ENCODE data around the gene MEGF8.
A peak's percentile ranks its signal among the peaks of the same experiment; 100 is the strongest.

The MEGF8 gene, protein sequence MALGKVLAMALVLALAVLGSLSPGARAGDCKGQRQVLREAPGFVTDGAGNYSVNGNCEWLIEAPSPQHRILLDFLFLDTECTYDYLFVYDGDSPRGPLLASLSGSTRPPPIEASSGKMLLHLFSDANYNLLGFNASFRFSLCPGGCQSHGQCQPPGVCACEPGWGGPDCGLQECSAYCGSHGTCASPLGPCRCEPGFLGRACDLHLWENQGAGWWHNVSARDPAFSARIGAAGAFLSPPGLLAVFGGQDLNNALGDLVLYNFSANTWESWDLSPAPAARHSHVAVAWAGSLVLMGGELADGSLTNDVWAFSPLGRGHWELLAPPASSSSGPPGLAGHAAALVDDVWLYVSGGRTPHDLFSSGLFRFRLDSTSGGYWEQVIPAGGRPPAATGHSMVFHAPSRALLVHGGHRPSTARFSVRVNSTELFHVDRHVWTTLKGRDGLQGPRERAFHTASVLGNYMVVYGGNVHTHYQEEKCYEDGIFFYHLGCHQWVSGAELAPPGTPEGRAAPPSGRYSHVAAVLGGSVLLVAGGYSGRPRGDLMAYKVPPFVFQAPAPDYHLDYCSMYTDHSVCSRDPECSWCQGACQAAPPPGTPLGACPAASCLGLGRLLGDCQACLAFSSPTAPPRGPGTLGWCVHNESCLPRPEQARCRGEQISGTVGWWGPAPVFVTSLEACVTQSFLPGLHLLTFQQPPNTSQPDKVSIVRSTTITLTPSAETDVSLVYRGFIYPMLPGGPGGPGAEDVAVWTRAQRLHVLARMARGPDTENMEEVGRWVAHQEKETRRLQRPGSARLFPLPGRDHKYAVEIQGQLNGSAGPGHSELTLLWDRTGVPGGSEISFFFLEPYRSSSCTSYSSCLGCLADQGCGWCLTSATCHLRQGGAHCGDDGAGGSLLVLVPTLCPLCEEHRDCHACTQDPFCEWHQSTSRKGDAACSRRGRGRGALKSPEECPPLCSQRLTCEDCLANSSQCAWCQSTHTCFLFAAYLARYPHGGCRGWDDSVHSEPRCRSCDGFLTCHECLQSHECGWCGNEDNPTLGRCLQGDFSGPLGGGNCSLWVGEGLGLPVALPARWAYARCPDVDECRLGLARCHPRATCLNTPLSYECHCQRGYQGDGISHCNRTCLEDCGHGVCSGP (N-terminal part only)

GRCh38 chr19:42325308-42325895 is at the start of gene MEGF8:
Gene MEGF8, plus strand, starts transcription at chr19:42325635. Its CDS starts 609 bp downstream, at chr19:42326244.
- DNase-seq (ENCODE audit: low read depth) = peak; percentile 92

GRCh38 chr19:42276284-42276683 is 49.2 kb upstream of the MEGF8 start:
- no peak for DNase-seq (ENCODE audit: low read depth)

- no peak for DNase-seq (ENCODE audit: low read depth)
Measured at GRCh38 chr19:42276821-42277220, 48.6 kb upstream of the MEGF8 start.

DNA sequence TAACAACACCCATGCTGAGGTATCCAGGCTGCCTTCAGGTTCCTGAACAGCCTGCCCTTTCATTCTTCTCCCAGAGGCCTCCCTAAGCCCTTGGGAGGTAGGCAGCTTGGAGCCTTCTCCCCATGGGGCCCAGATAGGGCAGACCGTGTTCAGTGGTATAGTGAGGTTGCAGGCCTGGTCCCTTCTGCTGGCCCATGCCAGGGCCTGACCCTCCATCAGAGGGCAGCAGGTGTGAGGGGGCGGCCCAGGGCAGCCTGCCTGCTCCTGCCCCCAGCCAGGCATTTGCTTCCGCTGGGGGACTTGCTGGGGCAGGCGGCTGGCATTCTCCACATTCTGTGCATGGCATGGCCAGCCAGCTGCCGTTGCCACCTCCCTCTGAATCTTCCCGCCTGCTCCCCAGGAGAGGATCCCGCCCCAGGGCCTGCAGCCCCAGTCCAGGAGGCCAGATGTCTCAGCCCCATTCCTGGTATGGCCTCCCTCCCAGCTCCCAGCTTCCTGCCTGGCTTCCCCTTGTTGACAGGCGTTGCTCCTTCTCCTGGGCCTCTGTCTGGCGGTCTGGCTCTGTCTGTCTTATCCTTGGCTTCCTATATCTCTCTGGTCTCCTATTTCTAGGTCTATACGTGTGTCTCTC is 47.5 kb upstream of the MEGF8 start:
- no peak for DNase-seq (ENCODE audit: low read depth)

GRCh38 chr19:42278452-42279154 is 46.8 kb upstream of the MEGF8 start:
- no peak for DNase-seq (ENCODE audit: low read depth)

GRCh38 chr19:42279155-42279901 is 46.1 kb upstream of the MEGF8 start:
- no peak for DNase-seq (ENCODE audit: low read depth)

GRCh38 chr19:42279902-42280814 is 45.3 kb upstream of the MEGF8 start:
- no peak for DNase-seq (ENCODE audit: low read depth)

DNA sequence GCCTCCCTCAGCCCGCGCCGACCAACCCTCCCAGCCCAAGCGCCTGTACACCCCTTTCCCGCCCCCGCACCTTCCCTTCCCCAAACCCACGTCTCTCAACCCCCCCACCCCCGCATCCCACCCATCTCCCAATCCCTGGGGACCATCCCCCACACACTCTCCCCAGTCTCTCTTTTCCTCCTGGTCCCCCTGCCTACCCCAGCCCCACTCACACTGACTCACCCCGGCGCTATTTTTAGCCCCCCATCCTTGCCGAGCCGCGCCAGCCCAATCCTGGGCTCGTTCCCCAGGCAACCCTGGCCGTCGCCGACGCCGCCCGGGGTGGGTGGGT is 44.7 kb upstream of the MEGF8 start:
- no peak for DNase-seq (ENCODE audit: low read depth)

- no peak for DNase-seq (ENCODE audit: low read depth)
Measured at GRCh38 chr19:42281146-42281826, 44.1 kb upstream of the MEGF8 start.

DNA sequence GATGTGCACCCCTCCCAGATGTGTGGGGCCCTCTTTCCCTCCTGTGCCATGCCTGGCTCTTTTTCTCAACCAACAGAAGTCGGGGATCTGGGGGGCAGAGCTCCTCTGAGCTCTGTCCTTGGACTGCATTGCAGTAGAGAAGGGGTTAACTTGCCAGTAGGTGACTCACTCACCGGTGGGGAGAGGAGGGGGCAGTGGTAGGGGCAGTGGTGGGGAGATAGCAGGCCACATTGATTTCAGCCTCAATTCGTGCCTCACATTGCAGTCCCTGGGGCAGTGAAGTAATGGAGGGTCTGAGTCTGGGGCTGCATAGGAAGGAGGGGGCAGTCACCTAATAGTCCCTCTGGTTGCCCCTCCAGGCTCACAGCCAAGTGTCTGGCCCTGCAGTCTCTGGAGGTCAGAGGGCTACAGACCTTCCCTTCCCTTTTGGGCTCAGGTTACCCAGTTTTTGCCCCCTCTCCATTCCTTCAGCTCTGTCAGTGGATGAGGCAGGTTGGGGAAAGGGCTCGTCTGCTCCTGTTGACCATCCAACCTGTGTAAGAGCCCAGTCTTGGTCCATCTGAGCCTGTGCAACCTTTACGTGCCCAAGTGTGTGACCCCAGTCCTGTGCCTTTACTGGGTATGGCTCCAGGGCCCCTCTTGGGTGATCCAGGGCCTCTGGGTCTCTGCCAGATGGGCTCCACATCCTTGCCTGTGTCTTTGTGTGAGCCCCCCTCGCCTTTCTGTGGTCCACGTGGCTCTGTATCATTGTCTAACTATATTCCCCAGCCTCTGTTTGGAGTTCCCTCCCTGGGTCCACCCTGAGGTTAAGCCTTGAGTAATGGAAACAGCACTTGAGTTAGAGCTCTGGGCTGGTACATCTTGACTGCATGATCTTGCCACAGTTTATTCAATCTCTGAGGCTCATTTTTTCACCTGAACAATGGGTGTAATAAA is 43.3 kb upstream of the MEGF8 start:
- no peak for DNase-seq (ENCODE audit: low read depth)

- DNase-seq (ENCODE audit: low read depth) = no peak
Measured at GRCh38 chr19:42282819-42283187, 42.6 kb upstream of the MEGF8 start.

- no peak for DNase-seq (ENCODE audit: low read depth)
Measured at GRCh38 chr19:42283188-42284065, 42.0 kb upstream of the MEGF8 start.

DNA sequence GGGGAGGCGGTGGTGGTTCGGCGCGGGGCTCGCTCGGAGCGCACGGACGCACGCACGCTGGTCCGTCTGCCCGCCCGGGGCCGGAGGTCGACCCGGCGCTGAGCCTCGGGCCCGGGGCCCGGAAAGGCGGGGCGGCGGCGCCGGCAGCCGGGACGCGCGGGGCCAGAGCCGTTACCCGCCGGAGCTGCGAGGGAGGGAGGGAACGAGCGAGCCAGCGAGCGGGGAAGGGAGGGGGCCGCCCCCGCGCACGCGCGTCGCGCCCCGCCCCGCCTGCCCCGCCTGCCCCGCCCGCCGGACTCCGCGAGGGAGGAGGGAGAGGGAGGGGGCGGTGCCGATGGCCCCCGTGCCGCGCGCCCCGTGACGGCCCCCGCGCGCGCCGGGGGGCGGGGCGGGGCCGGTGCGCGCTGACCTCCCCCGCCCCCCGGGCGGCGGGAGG is 41.4 kb upstream of the MEGF8 start:
- DNase-seq (ENCODE audit: low read depth) = no peak

DNA sequence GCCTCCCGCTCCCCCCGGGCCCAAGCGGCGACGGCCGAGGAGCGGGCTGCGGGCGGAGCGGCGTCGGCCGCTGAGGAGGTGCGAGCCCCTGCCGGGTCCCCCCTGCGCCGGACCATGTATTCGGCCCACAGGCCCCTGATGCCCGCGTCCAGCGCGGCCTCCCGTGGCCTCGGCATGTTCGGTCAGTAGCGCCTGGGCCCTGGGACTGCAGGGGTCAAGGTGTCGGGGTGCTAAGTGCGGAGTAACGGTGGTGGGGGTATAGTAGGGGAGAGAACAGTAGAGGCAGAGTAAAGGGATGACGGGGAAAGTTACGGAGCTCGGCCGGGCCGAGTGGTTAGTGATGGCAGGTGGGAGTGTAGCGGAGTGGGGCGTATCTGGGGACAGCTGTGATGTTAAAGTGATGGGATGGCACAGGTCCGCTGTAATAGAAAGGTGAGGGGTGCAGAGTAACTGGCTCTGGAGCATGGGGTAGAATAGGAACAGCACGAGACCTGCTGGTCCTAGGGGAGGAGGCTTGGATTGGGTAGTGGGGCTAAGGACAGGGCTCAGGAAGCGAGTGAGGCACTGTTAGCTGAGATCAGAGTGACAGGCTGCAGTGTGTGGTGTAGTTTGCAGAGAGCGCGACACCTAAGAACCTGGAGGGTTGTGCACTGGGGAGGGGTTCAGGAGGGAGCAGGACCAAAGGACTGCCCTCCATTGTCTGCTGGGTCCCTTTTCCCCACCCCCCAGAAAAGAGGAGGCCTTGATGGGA is 40.7 kb upstream of the MEGF8 start:
- DNase-seq (ENCODE audit: low read depth) = no peak

DNA sequence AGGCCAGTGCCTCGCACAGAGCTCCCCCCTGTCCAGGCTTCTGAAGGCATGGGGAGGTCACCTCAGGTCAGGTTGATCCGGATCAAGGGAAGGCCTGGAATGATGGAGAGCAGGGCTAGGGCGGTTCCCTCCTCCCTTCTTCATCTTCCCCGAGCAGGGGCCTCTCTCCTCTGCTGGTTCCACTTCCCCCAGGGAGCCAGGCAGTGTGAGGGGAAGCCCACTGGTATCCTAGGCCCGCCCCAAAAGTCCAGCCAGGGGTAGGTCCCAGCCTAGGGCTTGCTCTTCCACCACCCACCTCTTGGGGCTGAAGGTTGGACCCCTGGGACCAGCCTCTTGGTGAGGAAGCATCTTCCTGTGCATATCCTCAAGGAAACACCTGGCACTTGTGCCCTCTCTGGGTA is 39.9 kb upstream of the MEGF8 start:
- no peak for DNase-seq (ENCODE audit: low read depth)

- DNase-seq (ENCODE audit: low read depth) = no peak
Measured at GRCh38 chr19:42285988-42286348, 39.5 kb upstream of the MEGF8 start.
